Embryonic facial prominence (tissue), 1 donor: ENCODE results near the gene PLAAT3.
"Not testable (repeated sequence)": the region's sequence is repeated elsewhere in the genome, so short reads cannot be mapped to it uniquely, and the experiment has no call there.

Source experiments
- DNase-seq: peaks from one replicate; pipeline ENCODE4 v3.0.0-alpha.2; 2016; ENCODE audit errors: extremely low spot score

PLAAT3 gene

DNA sequence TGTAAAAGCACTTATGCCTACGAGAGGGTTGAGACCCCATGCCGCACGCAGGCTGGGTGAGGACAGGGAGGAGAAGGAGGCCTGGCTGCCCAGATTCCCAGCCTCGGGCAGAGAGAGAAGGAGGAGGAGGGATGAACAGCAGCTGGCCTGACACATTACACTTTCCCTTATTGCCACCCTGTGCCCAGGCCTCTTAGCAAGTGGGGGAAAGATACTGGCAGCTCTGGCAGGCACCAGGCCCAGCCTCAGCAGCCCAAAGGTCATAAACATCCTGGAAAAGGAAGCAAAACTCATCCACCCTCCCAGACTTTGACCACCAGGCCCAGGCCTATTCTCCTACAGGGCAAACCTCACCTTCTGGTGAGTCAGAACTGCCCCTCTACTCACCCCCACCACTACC lies 4.7 kb downstream of the PLAAT3 start:
- no peak for DNase-seq

DNA sequence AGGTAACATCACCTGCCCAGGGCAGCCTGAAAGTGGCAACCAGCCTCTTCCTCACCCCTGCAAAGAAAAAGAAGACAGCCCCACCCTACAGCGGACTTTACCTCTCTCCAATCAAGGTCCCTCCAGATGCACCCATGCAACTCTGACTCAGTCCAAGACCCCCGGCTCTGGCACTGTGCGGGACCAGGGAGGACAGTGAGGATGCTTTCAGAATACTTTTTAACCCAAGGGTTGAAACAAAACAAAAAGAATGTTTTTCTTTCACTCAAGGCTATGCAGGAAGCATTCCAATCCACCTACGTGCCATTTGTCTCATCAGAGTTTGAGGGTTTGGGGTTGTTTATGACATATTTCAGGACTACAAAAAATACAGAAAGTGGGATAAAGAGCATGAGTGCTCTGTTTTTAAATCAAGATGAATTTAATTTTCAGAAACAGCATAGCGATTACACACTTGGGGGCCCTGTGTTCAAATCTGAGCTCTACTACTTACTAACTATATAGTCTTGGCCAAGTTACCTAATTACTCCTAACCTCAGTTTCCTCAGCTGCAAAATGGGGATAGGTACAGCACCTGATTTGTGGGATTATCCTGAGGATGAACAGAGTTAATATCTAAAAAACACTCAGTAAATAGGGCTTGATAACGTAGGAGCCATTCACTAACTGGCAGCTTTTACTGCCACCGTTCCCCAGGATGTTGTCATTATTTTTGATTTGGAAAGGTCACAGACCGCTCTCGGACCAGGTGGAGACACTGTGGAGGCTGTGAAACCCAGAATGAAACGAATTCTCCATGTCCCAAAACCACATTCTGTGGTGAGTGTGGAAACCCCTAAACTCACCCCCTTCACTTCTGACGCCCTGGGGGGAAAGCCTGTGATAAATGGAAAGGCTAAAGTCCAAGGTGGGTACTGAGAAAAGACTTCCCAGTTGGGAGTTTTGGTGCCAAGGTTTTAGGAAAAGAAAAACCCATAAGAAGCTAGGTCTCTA lies 5.6 kb downstream of the PLAAT3 start:
- no peak for DNase-seq

DNA sequence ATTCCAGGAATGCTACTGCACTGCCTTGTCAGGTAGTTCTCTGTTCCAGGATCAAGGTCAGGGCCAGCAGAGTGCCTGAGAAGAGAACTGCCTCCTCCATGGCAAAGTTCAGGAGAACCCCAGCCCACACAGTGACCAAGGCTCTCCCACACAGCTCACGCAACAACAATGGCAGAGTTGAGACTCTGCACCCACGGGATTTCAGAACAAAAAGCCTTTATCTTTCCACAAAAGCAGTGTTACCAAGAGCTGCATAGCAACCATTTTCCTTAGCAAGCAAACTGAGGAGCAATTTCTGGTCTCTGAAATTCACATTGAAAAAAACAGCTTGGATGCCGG lies 11.1 kb downstream of the PLAAT3 start:
- DNase-seq: no peak

DNA sequence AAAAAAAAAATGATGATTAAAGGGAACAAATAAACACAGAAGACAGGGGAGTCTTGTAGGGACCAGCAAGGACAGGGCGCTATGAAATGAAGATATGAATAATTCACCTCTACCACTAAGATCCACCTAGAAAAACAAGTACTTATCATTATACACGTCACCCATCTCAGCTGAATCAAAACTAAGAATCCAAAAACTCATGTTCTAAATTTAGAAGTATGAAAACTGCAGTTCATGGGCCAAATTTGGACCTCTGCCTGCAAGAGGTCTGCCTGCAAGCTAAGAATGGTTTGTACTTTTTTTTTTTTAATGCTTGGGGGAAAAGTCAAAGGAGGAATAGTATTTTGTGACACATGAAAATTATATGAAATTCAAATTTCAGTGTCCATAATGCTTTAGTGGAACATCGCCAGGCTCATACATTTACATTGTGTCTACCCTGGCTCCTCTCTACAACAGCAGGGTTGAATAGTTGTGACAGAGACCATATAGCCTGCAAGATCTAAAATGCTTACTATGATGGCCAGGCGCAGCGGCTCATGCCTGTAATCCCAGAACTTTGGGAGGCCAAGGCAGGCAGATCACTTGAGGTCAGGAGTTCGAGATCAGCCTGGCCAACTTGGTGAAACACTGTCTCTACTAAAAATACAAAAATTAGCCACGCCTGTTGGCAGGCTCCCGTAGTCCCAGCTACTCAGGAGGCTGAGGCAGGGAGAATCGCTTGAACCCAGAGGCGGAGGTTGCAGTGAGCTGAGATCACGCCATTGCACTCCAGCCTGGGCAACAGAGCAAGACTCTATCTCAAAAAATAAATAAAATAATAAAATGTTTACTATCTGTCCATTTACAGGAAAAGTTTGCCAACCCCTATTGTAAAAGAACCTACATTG lies 11.7 kb downstream of the PLAAT3 start:
- DNase-seq: not testable (repeated sequence)

DNA sequence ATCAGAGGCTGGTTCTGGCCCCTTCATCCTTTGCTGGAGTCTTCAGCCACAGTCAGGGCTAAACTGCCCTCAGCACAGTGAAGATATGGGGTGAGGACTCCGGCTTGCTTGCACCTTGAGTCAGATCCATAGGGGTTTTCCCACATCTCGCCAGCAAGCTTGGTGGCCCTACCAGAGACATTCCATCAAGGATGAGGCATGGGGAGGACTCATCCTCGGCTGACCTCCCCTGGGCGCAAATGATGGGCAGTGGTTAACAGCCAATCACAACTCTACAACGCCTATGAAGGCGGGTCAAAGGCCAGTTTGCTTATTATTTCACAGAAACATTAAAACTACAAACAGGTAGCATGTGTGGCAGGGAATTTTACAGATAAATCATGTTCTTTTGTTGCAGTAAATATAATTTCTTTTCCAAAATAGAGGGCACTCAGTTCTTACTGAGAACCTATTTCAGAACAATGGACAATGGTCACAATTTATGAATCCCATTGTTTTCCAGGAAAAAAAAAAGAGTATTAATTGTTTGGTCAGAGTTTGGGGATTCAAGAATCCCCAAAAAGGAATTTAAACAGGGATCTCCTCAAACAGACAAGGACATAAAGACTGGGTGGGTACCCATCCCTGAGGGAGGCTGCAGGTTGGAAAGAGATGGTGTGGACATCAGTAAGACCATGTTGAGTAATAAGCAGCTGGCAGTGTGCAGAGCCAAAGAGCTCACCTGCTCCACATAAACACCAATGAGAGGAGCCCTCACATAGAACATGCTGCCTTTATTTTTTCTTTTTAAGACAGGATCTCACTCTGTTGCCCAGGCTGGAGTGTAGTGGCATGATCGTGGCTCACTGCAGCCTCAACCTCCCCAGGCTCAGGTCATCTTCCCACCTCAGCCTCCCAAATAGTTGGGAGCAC lies 14.8 kb downstream of the PLAAT3 start:
- no peak for DNase-seq

GRCh38 chr11:63598556-63598955 lies 15.7 kb downstream of the PLAAT3 start:
- DNase-seq: no peak

DNA sequence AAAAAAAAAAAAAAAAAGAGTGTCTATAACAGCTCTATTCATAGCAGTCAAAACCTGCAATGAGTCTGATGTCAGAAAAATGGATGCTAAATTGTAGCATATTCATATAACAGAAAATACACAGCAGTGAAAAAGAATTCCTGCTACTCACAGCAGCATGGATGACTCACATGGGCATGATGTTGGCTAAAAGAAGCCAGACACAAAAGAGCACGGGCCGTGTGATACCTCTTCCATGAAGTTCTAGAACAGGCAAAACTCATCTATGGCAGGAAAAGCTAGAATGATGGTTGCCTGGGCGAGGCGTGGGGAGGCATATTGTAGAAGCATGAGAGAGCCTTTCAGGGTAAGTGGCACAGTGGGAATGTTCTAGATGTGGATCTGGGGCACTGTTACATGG lies 18.9 kb downstream of the PLAAT3 start:
- no peak for DNase-seq

- no peak for DNase-seq
Observed at GRCh38 chr11:63592975-63593395, 21.2 kb downstream of the PLAAT3 start.

- DNase-seq: no peak
Observed at GRCh38 chr11:63590024-63590788, 24.0 kb downstream of the PLAAT3 start.

GRCh38 chr11:63589000-63589399 lies 25.2 kb downstream of the PLAAT3 start:
- DNase-seq: no peak

- DNase-seq: no peak
Observed at GRCh38 chr11:63586451-63587166, 27.6 kb downstream of the PLAAT3 start.

DNA sequence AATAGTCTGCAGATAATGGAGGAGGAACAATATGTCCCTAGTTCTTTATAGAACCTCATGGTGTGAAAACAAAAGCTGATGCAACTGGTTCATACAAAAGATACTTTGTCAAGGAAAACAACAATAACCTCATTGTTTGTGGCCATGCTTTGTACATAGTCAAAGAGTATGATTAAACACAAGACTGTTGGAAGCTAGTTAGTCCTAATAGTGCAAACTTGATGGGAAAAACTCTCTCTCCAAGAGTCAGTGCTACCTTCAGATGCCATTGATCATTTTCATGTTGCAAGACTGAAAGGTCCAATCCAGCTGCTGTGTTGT lies 30.9 kb downstream of the PLAAT3 start:
- no peak for DNase-seq

GRCh38 chr11:63581224-63581623 lies 33.0 kb downstream of the PLAAT3 start:
- DNase-seq: not testable (repeated sequence)

DNA sequence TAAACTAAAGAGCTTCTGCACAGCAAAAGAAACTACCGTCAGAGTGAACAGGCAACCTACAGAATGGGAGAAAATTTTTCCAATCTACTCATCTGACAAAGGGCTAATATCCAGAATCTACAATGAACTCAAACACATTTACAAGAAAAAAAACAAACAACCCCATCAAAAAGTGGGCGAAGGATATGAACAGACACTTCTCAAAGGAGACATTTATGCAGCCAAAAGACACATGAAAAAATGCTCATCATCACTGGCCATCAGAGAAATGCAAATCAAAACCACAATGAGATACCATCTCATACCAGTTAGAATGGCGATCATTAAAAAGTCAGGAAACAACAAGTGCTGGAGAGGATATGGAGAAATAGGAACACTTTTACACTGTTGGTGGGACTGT lies 35.4 kb downstream of the PLAAT3 start:
- DNase-seq: not testable (repeated sequence)

DNA sequence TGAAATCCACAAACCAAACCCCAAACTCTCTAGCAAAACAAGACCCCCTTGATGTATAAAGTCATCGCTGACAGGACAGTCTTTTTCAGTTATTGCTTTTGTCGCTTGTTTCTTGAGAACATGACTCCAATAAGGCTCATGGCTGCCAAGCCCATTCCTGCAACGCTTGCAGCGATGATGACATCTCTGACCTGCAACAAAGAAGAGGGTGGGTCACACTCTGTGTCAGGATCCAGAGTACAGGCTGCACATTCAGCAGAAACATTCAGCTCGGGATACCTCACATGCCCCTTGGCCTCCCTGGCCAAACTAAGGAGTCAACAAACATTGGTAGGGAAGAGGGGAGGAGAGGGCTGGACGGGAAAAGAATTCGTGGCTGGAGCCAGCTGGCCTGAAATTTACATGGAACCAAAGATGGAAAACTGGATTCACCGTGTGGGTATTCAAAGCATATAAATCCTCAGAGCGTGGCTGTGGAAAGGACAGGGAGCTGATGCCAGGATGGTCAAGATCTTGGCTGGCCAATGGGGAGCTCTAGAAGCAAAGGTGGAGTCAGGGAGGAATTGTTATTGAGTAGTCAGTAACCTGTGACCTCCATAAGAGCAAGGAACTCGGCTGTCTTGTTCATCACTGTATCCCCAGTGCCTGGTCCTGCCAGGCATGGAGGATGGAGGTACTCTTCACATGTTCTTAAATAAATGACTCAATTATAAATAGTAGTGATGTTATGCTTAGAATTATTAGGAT lies 39.2 kb downstream of the PLAAT3 start:
- no peak for DNase-seq

DNA sequence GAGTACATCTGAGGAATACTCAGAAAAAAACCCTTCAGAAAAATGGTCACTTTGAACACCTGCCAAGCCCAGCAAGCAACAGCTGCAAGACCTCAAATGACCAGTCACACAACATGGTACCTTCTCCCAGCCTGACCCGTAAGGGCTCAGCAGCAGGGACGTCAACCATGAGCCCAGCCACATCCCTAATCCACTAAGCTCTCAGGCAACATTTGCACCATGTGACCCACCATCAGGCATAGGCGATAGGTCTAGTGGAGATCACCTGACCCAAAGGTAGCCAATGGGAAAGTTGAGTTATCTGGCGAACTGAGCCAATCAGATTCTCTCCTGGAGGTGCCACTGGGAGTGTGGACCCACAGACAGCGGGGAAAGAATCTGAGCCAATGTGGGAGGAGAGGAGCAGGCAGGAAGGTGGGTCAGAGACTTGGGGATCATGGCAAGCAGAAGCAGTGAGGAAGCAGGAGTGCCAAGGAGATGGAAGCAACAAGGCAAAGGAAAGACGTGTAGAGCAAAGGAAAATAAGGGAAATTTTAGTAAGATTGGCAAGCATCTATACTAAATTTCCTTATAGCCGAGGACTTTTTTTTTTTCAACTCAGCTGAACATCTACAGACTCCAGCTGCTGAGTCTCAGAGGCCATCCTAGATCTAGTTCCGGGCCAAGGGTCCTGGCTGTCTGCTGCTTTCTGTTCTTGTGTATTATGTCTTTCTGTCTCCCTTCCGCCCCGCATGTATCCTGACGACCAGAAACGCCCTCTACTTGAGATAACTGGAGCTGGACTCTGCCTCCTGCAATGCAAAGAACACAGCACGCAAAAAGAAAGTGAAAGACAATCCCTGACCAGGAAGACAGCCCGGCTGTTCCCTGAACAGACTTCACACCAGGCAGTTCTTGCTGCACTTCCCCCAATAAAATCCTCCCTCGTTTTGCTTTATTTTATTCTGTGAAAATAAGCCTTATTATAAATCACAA lies 40.1 kb downstream of the PLAAT3 start:
- DNase-seq: no peak

GRCh38 chr11:63572026-63572688 lies 42.1 kb downstream of the PLAAT3 start:
- DNase-seq: no peak

- DNase-seq: no peak
Observed at GRCh38 chr11:63569570-63569969, 44.7 kb downstream of the PLAAT3 start.
